Measurements from ENCODE around the gene FAM171A1.

FAM171A1 gene

GRCh38 chr10:15370212-15370855, 755 bp downstream of the FAM171A1 start:
- no peak for DNase-seq

- DNase-seq: no peak
These were observed 1.6 kb downstream of the FAM171A1 start for GRCh38 chr10:15369256-15370211.

GRCh38 chr10:15368101-15368855, 2.8 kb downstream of the FAM171A1 start:
- no peak for DNase-seq

- DNase-seq: no peak
These were observed 3.6 kb downstream of the FAM171A1 start for GRCh38 chr10:15367296-15368085.

GRCh38 chr10:15365692-15366091, 5.4 kb downstream of the FAM171A1 start:
- no peak for DNase-seq

DNA sequence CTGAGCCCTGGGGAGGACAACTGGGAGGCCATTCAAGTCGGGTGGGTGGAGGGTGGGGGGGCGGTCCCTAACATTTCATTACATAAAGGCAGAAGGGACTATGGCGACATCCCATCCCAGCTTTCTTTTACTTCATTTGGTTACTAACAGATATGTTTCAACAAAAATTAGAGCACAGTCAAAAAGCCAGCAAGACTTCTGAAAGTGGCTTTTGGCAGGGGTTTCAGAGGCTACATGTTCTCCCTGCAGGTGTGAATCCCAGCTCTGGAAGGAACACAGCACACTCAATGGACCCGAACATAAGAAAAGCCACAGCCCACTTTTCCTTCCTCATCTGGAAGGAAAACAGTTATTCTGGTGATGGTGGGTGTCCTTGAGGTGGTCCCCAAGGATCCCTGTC, 7.1 kb downstream of the FAM171A1 start:
- no peak for DNase-seq

DNA sequence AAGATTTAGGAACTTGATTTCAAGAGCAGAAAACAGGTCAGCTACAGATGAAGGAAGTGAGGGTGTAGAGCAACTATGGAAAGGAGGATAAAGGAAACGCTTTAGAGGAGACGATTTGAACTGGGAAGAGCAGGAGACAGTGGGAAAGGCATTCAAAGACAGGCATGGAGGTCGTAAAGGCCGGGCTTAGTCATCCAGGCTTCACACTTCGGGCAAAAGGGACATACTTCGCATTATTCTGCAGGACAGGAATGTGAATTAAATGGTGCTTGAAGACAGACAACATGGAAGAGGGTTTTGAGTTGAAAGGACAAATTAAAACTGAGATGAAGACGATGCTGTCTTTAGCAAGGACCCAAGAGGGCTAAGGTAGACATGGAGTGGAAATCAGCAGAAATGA, 8.1 kb downstream of the FAM171A1 start:
- no peak for DNase-seq

DNA sequence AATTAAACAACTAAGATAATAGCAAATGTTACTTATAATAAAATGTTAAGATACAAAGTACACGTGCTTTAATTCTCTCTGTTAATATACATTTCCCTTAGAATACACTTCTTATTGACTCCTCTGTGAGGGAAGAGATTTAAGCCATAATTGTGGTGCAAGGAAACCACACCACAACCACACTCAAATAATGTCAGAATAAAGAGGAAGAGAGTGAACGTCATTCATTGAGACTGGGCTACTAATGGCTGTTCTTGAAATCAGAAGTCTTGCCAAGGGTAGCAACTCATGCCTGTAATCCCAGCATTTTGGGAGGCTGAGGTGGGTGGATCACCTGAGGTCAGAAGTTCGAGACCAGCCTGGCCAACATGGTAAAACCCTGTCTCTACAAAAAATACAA, 10.0 kb downstream of the FAM171A1 start:
- no peak for DNase-seq

DNA sequence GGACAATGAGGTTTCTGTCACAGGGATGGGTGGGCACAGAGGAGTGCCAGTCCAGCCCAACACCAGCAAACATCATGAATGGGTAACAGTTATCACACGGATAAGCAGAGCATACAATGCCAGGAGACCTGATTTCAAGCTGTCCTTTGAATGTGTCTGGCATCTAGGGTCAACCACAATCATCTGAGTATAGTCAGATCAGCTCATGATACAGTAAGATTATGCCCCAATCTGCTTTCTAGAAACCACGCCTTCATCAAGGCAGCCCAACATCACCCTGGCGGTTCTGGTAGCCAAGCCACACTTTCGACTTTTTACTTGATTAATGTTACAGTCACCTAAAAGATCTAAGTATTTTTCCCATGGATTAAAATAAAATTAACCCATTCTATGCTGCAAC, 10.5 kb downstream of the FAM171A1 start:
- no peak for DNase-seq

DNA sequence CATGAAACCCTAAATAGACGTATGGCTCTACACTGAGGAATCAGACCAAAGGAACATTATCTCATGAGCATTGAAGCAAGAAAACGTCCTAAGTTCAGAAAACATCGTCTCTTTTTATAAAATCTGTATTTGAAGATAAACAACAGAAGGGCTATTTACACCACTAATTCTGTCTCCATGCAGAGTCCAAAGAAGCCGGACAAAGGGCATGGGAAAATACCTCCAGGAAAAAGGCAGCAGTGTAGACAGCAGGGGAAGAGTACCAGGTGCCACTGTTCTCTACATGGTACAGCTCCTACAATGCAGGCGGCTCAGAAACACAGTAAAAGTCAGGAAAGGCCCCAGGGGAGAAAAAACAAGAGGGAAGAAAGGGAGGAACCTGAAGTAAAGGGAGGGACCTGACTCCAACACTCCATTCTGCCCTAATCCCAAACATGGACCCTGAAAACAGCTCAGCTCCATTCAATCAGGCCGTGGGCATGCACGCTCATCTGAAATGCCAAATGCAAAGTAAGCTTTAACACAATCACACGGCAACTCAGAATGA, 17.5 kb downstream of the FAM171A1 start:
- no peak for DNase-seq

GRCh38 chr10:15352836-15353235, 18.3 kb downstream of the FAM171A1 start:
- DNase-seq: no peak

GRCh38 chr10:15352201-15352600, 18.9 kb downstream of the FAM171A1 start:
- no peak for DNase-seq

GRCh38 chr10:15351099-15351820, 19.8 kb downstream of the FAM171A1 start:
- no peak for DNase-seq

GRCh38 chr10:15349112-15349511, 22.0 kb downstream of the FAM171A1 start:
- DNase-seq: no peak

DNA sequence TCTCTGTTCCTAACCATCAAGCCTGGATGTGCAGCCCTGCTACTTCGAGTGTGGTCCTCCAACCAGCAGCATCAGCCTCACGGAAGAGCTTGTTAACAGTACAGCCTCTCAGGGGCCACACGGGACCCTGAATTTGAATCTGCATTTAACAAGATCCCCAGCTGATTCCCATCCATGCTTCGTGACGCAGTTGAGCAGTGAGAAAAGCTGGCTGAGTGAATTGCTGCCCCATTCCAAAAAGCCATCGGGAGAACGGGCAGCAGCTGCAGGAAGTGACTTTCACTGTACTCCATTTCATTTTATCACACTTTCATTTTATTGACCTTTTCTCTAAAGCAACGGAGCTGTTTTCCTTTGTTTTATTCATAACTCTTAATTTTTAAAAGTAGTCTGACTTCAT, 22.5 kb downstream of the FAM171A1 start:
- no peak for DNase-seq

- DNase-seq: no peak
These were observed 23.9 kb downstream of the FAM171A1 start for GRCh38 chr10:15347150-15347549.

DNA sequence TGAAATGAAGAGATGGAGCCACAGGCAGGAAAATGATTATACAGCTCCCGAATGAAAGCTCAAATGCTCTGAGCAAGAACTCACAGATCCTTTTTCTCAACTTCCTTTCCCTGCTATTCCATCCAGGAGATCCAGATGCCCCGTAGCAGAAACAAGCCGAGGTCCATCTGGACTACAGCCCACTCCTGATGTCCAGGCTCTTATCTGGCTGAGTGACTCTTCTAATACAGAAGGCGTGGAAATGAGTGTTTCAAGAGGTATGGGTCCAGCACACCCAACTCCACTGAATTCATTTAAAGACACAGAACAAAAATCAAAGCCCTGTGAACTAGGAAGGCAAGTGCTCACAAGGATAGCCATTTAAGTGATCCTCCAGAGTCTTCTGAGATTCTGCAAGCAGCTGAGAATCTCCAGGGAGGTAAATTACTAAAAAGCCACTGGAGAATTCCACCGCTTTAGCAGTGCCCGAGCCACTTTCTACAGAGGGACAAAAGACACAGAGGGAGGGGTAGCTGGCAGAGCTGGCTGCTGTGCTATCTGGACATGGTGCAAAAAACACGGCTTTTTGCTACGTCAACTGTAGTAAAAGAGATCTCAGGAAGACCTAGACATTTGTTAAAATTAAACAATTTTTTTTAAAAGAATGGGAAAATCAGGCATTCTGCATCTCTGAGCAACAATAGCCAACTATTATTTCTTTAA, 24.5 kb downstream of the FAM171A1 start:
- DNase-seq: no peak

GRCh38 chr10:15345450-15345849, 25.6 kb downstream of the FAM171A1 start:
- DNase-seq: no peak

GRCh38 chr10:15344876-15345285, 26.2 kb downstream of the FAM171A1 start:
- DNase-seq: no peak

GRCh38 chr10:15344256-15344875, 26.7 kb downstream of the FAM171A1 start:
- no peak for DNase-seq

- DNase-seq: no peak
These were observed 28.1 kb downstream of the FAM171A1 start for GRCh38 chr10:15342970-15343369.
